Measurements from ENCODE around the gene LETM1.

The LETM1 gene

GRCh38 chr4:1772853-1773538 is 83.0 kb downstream of the LETM1 start:
- no peak for TF ChIP-seq CTCF (conservative IDR thresholded peaks at IDR 0.05)
- no peak overlapping the region for H3K27ac ChIP-seq

- no peak overlapping the region for H3K27ac ChIP-seq
- no peak for TF ChIP-seq CTCF (conservative IDR thresholded peaks at IDR 0.05)
Measured at GRCh38 chr4:1771555-1772305, 84.2 kb downstream of the LETM1 start.

GRCh38 chr4:1770791-1771231 is 85.1 kb downstream of the LETM1 start:
- H3K27ac ChIP-seq: no peak overlapping the region
- no peak for TF ChIP-seq CTCF (conservative IDR thresholded peaks at IDR 0.05)

GRCh38 chr4:1770245-1770644 is 85.7 kb downstream of the LETM1 start:
- no peak overlapping the region for H3K27ac ChIP-seq
- TF ChIP-seq CTCF (conservative IDR thresholded peaks at IDR 0.05): no peak

- TF ChIP-seq CTCF (conservative IDR thresholded peaks at IDR 0.05): no peak
- no peak overlapping the region for H3K27ac ChIP-seq
Measured at GRCh38 chr4:1769692-1770091, 86.3 kb downstream of the LETM1 start.

- TF ChIP-seq CTCF (conservative IDR thresholded peaks at IDR 0.05): no peak
Measured at GRCh38 chr4:1768367-1769034, 87.5 kb downstream of the LETM1 start.

GRCh38 chr4:1767770-1768366 is 88.1 kb downstream of the LETM1 start:
- peak; percentile 48 for TF ChIP-seq CTCF (conservative IDR thresholded peaks at IDR 0.05)
- H3K27ac ChIP-seq: peak overlapping the region; percentile 23; the same call in 1 of the 2 replicates

More at GRCh38 chr4:1768367-1769034, 87.5 kb downstream of the LETM1 start:
- no peak overlapping the region for H3K27ac ChIP-seq
